Stimulated activated CD4-positive, alpha-beta T cell treated with anti-CD3 and anti-CD28 coated beads, Interleukin-1b, Interleukin-23, amount 100 ng/mL, for 4 hours (primary cell): ENCODE results near the gene BCL2.
"Not testable (repeated sequence)": the region's sequence is repeated elsewhere in the genome, so short reads cannot be mapped to it uniquely, and the experiment has no call there.

ENCODE experiments used
- DNase-seq, 2 donors: peaks; one replicate each; pipeline ENCODE4 v3.0.0-alpha.2; 2020; ENCODE audit warnings: low read depth in 2 of 2

Gene BCL2

GRCh38 chr18:63258749-63259566 lies 60.6 kb downstream of the BCL2 start:
- DNase-seq, result no peak

- no peak for DNase-seq
Measured at GRCh38 chr18:63257453-63257852, 62.1 kb downstream of the BCL2 start.

- DNase-seq, result no peak
Measured at GRCh38 chr18:63255435-63255834, 64.1 kb downstream of the BCL2 start.

GRCh38 chr18:63254716-63255399 lies 64.7 kb downstream of the BCL2 start:
- no peak for DNase-seq

- DNase-seq, result no peak
Measured at GRCh38 chr18:63253428-63254372, 65.9 kb downstream of the BCL2 start.

GRCh38 chr18:63253014-63253413 lies 66.6 kb downstream of the BCL2 start:
- no peak for DNase-seq

- DNase-seq, result no peak
Measured at GRCh38 chr18:63249771-63250170, 69.8 kb downstream of the BCL2 start.

GRCh38 chr18:63247926-63248325 lies 71.6 kb downstream of the BCL2 start:
- no peak for DNase-seq

GRCh38 chr18:63247506-63247905 lies 72.1 kb downstream of the BCL2 start:
- no peak for DNase-seq

- DNase-seq, result no peak
Measured at GRCh38 chr18:63245600-63245999, 74.0 kb downstream of the BCL2 start.

- no peak for DNase-seq
Measured at GRCh38 chr18:63244607-63245006, 75.0 kb downstream of the BCL2 start.

- DNase-seq, result no peak
Measured at GRCh38 chr18:63241760-63242159, 77.8 kb downstream of the BCL2 start.

GRCh38 chr18:63241317-63241712 lies 78.3 kb downstream of the BCL2 start:
- no peak for DNase-seq

- DNase-seq, result no peak
Measured at GRCh38 chr18:63240531-63241316, 78.8 kb downstream of the BCL2 start.

- DNase-seq, result no peak
Measured at GRCh38 chr18:63238693-63239075, 80.9 kb downstream of the BCL2 start.

GRCh38 chr18:63237881-63238692 lies 81.5 kb downstream of the BCL2 start:
- DNase-seq, result no peak

- no peak for DNase-seq
Measured at GRCh38 chr18:63236921-63237846, 82.4 kb downstream of the BCL2 start.

GRCh38 chr18:63236406-63236805 lies 83.2 kb downstream of the BCL2 start:
- no peak for DNase-seq

GRCh38 chr18:63235920-63236319 lies 83.6 kb downstream of the BCL2 start:
- not testable (repeated sequence) for DNase-seq
